GM18526 (cell line): ENCODE data around the gene CFAP157.

Experiments
- POLR2A ChIP-seq: IDR thresholded peaks from 3 replicates; pipeline ENCODE4 v1.6.1; 2011; ENCODE audit not compliant: insufficient read length; ENCODE audit errors: extremely low read depth

The CFAP157 gene

DNA sequence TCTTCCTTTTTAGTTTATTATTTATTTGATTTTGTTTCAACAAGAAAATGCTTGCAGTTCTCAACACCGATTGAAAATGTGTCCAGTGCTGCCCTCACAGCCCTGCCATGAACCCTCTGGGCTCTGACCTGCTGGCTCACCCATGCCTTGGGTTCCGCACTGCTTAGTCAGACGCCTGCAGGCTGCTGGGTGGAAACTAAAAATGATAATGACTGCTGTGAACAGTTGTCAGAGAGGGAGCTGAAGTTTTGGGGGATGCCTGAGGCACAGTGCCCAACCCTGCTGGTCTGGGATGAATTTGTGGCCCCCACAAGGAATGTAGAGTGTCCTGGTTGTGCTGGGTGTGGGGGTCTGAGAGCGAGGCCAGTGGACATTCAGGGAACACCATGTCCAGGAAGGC is 22.2 kb upstream of the CFAP157 start:
- TF ChIP-seq POLR2A, result no peak

DNA sequence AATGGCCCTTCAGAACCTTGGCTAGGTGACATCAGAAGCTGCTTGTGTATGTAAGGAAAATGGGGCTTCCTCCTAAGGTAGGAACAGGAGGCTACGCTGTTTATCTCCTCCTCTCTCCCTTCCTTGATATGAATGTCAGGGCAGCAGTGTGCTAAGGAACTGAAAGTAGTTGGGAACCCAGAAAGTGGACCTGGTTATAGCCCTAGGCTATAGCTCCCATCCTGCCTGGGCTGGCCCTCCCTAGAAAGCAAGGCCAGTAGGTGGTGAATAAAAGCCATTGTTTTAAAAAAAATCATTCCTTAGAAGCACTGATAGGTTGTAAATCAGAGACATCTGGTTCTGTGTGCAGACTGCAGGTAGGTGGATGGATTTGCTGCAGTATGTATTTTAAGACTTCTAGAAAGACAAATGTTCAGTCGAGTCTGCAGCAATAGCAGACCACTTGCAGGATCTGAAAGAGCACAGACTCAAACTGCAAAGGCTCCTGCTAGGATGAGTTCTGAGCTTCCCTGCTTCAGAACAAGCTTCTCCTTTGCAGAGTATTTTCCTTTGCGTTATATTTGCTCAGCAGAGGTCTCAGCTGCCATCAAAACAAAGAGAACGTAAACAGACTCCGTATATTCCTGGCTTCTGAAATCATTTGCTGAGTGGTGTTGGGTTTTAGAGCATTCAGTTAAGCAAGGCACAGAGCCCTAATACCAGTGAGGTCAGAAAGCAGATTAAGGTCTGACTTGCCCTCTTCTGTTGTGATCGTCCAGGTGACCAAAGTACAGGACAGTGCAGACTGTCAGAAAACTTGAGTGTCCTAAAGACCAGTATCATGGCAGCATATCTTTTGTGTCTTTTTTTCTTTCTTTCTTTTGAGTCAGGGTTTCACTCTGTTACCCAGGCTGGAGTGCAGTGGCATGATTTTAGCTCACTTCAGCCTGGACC is 20.1 kb upstream of the CFAP157 start:
- TF ChIP-seq POLR2A, result no peak

GRCh38 chr9:127689329-127690000 is 17.3 kb upstream of the CFAP157 start:
- TF ChIP-seq POLR2A, result no peak

- no peak for TF ChIP-seq POLR2A
These were observed 16.1 kb upstream of the CFAP157 start for GRCh38 chr9:127690735-127691134.

GRCh38 chr9:127692071-127692470 is 14.7 kb upstream of the CFAP157 start:
- TF ChIP-seq POLR2A, result no peak

GRCh38 chr9:127693143-127693542 is 13.6 kb upstream of the CFAP157 start:
- no peak for TF ChIP-seq POLR2A

- no peak for TF ChIP-seq POLR2A
These were observed 13.1 kb upstream of the CFAP157 start for GRCh38 chr9:127693697-127694096.

DNA sequence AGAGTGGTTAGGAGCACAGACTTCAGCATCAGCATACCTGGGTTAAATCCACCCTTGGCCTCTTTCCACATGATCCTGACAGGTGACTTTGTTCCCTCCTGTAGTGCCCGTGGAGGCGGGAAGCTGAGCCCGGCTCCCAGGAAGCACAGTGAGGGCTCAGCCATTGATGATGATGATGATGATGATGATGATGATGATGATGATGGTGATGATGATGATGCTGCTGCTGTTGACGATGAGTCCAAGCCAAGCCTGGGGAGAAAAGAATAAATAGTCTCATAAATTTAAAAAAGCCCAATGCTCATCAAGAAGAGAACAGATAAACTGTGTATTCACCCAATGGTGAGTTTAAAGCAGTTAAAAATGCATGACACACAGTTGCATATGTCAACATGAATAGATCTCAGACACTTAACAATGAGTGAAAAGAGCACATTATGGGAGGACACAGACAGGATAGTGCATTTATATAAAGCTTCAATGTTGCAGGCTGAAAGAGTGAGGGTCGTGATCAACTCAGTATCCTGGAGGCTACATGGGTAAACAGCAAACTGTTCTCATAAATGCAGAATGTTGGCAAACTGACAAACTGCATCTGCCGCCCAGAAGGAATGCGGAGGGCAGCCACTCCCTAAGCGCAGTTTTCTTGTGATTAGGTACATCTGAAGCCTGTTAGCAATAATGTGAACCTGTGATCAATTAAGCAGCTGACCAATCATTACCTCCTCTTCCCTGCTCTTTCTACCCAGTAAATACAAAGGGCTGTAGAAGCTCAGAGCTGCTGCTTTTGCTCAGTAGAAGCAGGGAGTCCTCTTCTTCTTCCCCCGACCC is 11.7 kb upstream of the CFAP157 start:
- no peak for TF ChIP-seq POLR2A

DNA sequence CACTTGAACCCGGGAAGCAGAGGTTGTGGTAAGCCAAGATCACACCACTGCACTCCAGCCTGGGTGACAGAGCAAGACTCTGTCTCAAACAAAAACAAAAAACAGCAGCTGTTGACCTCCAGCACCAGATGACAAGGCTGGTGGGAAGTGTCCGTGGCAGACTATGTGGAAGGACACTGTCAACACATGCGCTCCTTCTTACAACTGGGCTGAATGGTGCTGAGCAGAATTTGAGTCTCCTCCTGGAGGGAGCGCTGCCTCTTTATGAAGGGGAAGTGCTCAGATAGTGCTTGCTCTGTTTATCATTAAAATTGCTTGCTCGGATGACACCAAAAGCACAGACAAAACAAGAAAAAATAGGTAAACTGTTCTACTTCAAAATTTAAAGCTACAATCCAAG is 9.2 kb upstream of the CFAP157 start:
- no peak for TF ChIP-seq POLR2A

DNA sequence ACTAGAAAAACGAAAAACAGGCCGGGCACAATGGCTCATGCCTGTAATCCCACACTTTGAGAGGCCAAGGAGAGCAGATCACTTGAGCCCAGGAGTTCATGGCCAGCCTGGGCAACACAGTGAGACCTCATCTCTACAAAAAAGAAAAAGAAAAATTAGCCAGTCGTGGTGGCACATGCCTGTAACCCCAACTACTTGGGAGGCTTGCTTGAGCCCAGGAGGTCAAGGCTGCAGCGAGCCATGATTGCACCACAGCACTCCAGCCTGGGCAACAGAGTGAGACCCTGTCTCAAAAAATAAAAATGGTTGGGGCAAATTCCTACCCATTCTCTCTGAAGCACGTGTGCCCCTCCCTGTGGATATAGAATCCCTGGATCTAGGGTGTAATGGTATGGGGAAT is 8.4 kb upstream of the CFAP157 start:
- TF ChIP-seq POLR2A, result no peak

DNA sequence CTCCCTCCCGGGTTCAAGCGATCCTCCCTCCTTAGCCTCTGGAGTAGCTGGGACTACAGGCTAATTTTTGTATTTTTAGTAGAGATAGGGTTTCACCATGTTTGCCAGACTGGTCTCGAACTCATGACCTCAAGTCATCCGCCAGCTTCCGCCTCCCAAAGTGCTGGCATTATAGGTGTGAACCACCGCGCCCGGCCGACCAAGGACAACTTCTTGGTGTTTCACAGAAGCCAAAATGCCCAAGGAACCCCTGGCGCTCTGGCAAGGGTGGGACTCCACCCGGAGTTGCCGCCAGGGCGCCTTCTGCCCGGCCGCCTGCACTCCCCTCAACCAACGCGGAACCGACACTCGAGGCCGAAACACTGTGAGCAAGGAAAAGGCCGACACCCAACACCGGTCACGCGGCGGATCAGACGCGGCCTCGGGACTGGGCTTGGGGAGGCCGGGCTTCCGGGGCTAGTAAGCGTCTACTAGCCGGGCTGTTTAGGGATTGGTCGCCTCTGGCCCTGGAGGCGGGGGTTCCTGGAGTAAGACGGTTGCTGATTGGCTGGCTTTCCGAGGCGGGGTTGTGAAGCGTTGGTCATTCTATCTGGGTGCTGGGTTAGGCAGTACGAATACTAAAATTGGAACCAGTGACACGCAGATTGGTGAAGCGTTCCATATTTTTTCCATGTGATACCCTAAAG is 7.7 kb upstream of the CFAP157 start:
- peak; percentile 48 for TF ChIP-seq POLR2A

DNA sequence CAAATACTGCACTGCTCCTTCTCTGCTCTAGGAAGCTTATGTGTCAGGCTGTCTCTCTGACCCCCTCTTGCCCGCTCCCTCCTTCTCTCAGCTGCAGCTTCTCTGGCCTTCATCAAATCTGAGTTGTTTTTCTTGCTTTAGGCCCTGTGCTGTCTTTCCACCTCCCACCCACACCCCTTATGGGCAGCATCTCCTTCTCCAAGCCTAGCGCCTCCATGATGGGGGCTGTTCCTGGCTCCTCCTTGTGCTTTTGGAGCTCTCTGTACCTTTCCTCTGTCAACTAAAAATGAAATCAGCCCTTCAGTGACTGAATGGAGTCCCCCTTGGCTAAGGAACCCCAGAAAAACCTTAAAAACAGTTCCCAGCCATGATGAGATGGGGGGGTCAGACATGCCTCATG is 6.6 kb upstream of the CFAP157 start:
- no peak for TF ChIP-seq POLR2A

DNA sequence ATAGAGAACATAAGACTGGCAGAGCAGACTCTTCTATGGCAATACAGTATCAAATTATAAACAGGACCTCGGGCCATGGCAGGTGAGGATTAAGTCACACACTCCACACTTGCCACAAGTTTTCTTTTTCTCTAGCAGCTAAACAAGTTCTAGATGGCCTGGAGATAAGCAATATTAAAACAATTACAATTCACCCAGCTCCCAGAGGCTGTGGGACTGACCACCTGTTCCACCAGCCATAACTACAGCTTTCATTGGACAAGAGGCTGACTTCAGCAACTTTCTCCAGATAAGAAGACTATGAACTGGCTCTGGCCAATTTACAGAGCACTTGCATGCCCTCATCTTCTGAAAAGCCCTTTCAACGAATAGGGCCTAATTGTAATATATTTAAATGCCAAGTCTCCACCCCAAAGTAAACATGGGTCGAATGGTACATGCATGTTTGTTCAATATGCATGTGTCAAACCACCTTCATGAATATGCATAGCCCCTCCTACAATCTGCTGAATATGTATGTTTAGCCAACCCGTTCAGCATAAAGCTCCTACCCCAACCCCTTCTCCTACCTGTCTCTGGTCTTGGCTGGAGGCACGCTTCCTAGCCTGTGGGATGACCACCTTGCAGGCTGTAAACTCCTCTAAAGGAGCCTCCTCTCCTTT is 6.1 kb upstream of the CFAP157 start:
- TF ChIP-seq POLR2A, result no peak

- TF ChIP-seq POLR2A, result no peak
These were observed 3.4 kb upstream of the CFAP157 start for GRCh38 chr9:127703289-127703946.
